HepG2 (cell line): ENCODE results near the gene ARID5B. TPM values are rescaled to one million over a fixed set of nuclear protein-coding genes. Genes with fewer than 3 reads are reported as not detected.
A peak's percentile ranks its signal among the peaks of the same experiment; 100 is the strongest.

ENCODE experiments used
- ATAC-seq: fragments of 200-7000 bp; cut with Tn5 transposase; 3 replicates; pipeline ENCODE4 v1.9.1; 2020; ENCODE audit warnings: mild to moderate bottlenecking, moderate library complexity
- BruUV-seq: library from RNA; stranded (reverse); fragments of 400-500 nt; replicated peaks from 2 replicates; lab custom pipeline; 2021; lab: Mats Ljungman, UMichigan
- CTCF ChIA-PET: fragments of 300-600 bp; formaldehyde crosslinking; extraction: SDS; loops from one replicate; lab custom pipeline; 2021; ENCODE audit warnings: low total read pairs, inconsistent platforms, low intra/inter-chr PET ratio; lab: Yijun Ruan, JAX
- POLR2A ChIA-PET: fragments of 350-600 bp; sonication (Branson Sonifier 250); formaldehyde crosslinking; loops from one replicate; lab custom pipeline; 2020; ENCODE audit warnings: antibody characterized with exemption, inconsistent platforms; lab: Yijun Ruan, JAX
- DNase-seq: peaks from one replicate; pipeline ENCODE4 v3.0.0-alpha.2; 2015; ENCODE audit warnings: low spot score
- FAIRE-seq: peaks from 3 replicates; lab custom pipeline; 2011; peaks lifted over from hg19 to GRCh38; lab: Jason Lieb, UNC
- H2AFZ ChIP-seq: one replicate; pipeline ENCODE4 v1.6.1; 2011; ENCODE audit warnings: low read length, inconsistent platforms
- H3K27ac ChIP-seq: fragments of 300-600 bp; 3 replicates; pipeline ENCODE4 v1.8.0; 2011; ENCODE audit warnings: mixed run types, mild to moderate bottlenecking, mixed read lengths, low read length, inconsistent platforms; ENCODE audit not compliant: insufficient read depth; ENCODE audit errors: extremely low read length
- H3K27me3 ChIP-seq, 2 experiments: fragments of 200-600 bp in 1 of 2; 2 replicates in 1 of 2; 3 replicates in 1 of 2; pipeline versions ENCODE4 v1.6.0 to v1.8.0; 2011; ENCODE audit warnings: low read length in 2 of 2, mild to moderate bottlenecking in 2 of 2, moderate library complexity in 2 of 2, inconsistent platforms in 1 of 2; ENCODE audit not compliant: insufficient read depth in 2 of 2, control insufficient read depth in 1 of 2
- H3K36me3 ChIP-seq, 2 experiments: fragments of 200-600 bp in 1 of 2; replicated peaks in 1 of 2; 2 replicates in 1 of 2; 3 replicates in 1 of 2; pipeline versions ENCODE4 v1.5.1 to v1.8.0; 2011; ENCODE audit warnings: low read length in 2 of 2, inconsistent platforms in 1 of 2; ENCODE audit not compliant: insufficient read depth in 2 of 2, control insufficient read depth in 1 of 2
- H3K4me1 ChIP-seq: 2 replicates; pipeline ENCODE4 v1.5.1; 2012; ENCODE audit warnings: low read length, inconsistent platforms; ENCODE audit not compliant: insufficient read depth
- H3K4me2 ChIP-seq: 2 replicates; pipeline ENCODE4 v1.6.0; 2011; ENCODE audit warnings: low read depth, low read length, inconsistent platforms
- H3K4me3 ChIP-seq, 3 experiments: fragments of 200-600 bp in 1 of 3; sonication (generic), shearing (Covaris generic) in 1 of 3; replicated peaks in 1 of 3; 2 replicates each; pipeline ENCODE4 v1.5.1; 2011 to 2016; ENCODE audit warnings: low read length in 3 of 3, inconsistent platforms in 2 of 3, low read depth in 2 of 3, mild to moderate bottlenecking in 2 of 3, control low read depth in 1 of 3, mixed read lengths in 1 of 3; ENCODE audit not compliant: insufficient read depth in 1 of 3
- H3K79me2 ChIP-seq: one replicate; pipeline ENCODE4 v1.6.1; 2011; ENCODE audit warnings: low read length, inconsistent platforms; ENCODE audit not compliant: insufficient read depth
- H3K9ac ChIP-seq: 2 replicates; pipeline ENCODE4 v1.6.0; 2011; ENCODE audit warnings: mild to moderate bottlenecking, low read depth, low read length, inconsistent platforms; ENCODE audit not compliant: insufficient read depth
- H3K9me3 ChIP-seq: 2 replicates; pipeline ENCODE4 v1.5.1; 2012; ENCODE audit warnings: mild to moderate bottlenecking, low read length
- H4K20me1 ChIP-seq: 2 replicates; pipeline ENCODE4 v1.6.0; 2011; ENCODE audit warnings: inconsistent platforms, mild to moderate bottlenecking, low read length, moderate library complexity; ENCODE audit not compliant: insufficient read depth
- BRD4 ChIP-seq: sonication (generic); formaldehyde crosslinking; IDR thresholded peaks from 2 replicates; pipeline ENCODE4 v1.4.0; 2020; ENCODE audit warnings: missing genetic modification reagents
- EED ChIP-seq: sonication (generic); formaldehyde crosslinking; IDR thresholded peaks from 2 replicates; pipeline ENCODE4 v1.5.0; 2020; ENCODE audit warnings: mild to moderate bottlenecking, missing genetic modification reagents
- ETV5 ChIP-seq: IDR thresholded peaks from 2 replicates; pipeline ENCODE4 v1.6.1; 2018; ENCODE audit warnings: missing biosample characterization, missing genetic modification reagents, inconsistent platforms, borderline replicate concordance
- GFI1 ChIP-seq: sonication (generic); formaldehyde crosslinking; IDR thresholded peaks from 2 replicates; pipeline ENCODE4 v1.5.0; 2020; ENCODE audit warnings: missing genetic modification reagents, mild to moderate bottlenecking, borderline replicate concordance
- PCBP1 ChIP-seq: fragments of 200-400 bp; formaldehyde crosslinking; IDR thresholded peaks from 2 replicates; pipeline ENCODE4 v1.6.1; 2017; ENCODE audit warnings: mild to moderate bottlenecking, low read depth, low read length, borderline replicate concordance
- ZKSCAN1 ChIP-seq: fragments of 150-350 bp; IDR thresholded peaks from 2 replicates; pipeline ENCODE4 v1.6.1; 2014; ENCODE audit warnings: low read length
- ZNF121 ChIP-seq: sonication (generic); formaldehyde crosslinking; IDR thresholded peaks from 2 replicates; pipeline ENCODE4 v1.5.0; 2020; ENCODE audit warnings: mild to moderate bottlenecking, missing genetic modification reagents
- WGBS: methylation state at CpG from one replicate; pipeline ENCODE4 v1.1.6; 2017; ENCODE audit warnings: low lambda C conversion rate; 5-methylcytosine and 5-hydroxymethylcytosine counted together
- in situ Hi-C: cut with HindIII; loops from 2 replicates; pipeline ENCODE4 v1.10.0; 2017; ENCODE audit warnings: low pct_unique_long_range_greater_than_20kb; ENCODE audit not compliant: extremely low pct_ligation_motif_present
- intact Hi-C: fragments of 100-400 bp; cut with micrococcal nuclease; formaldehyde crosslinking; loops from one replicate; pipeline ENCODE4 v1.10.0; 2022; ENCODE audit not compliant: unreplicated experiment
- polyA plus RNA-seq, 8 experiments: library from polyadenylated mRNA; depleted of rRNA in 3 of 8; stranded (reverse) in 7 of 8; unstranded in 1 of 8; fragments of >200 nt; fragmentation: Illumina TruSeq in 4 of 8; extraction: Trizol in 4 of 8; gene quantifications; 2 replicates each; pipeline versions ENCODE4 v1.2.1 to v1.2.3, GENCODE V29; 2011 to 2016; ENCODE audit warnings: low read depth in 4 of 8, missing spikeins in 1 of 8, mixed read lengths in 1 of 8; ENCODE audit not compliant: insufficient read depth in 1 of 8
- total RNA-seq, 5 experiments: library from RNA; depleted of rRNA; stranded (reverse); fragments of >200 nt; fragmentation: Illumina TruSeq; extraction: Trizol; gene quantifications; 2 replicates each; pipeline ENCODE4 v1.2.3, GENCODE V29; 2016; ENCODE audit warnings: low read depth in 1 of 5

ARID5B gene
- total and polyA plus RNA-seq, 2 of the 13 experiments (the other 11 are each of a cell fraction or from before 2014, with no cell fraction given), result 6.2 to 21.1 TPM

GRCh38 chr10:61950449-61951143 lies 49.1 kb downstream of the ARID5B start:
- no peak for ATAC-seq

DNA sequence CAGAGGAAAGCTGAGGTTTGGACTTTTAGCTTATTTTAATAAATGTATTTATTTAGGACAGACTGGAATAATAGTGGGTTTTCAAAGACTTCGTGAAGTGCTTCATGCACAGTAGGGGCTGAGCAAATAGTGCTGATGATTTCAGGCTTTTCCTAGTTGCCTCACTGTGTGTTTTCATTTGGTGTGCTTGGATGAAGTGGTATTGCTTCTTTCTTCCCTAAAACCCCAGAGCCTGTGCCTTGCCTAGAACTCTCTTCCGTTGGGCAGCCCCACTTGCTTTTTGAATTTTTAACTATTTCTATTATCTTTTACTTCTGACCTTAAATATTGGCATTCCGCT lies 49.6 kb downstream of the ARID5B start:
- H3K4me3 ChIP-seq, result no peak overlapping the region
- ATAC-seq, result no peak; the same call in 2 of the 3 replicates
- no peaks in the 10 kb centered on the region for H4K20me1 ChIP-seq
- no peak for DNase-seq
- H3K27ac ChIP-seq, result no peak overlapping the region
- in situ Hi-C loops (no loop called here), intact Hi-C loops (no loop called here)
- BruUV-seq, result no TSS peak
- ChIA-PET CTCF (no interaction called here), POLR2A (no interaction called here)
- no peak for TF ChIP-seq EED (CRISPR knock-in tag)
- TF ChIP-seq ZKSCAN1, result peak; percentile 65; the same call in 1 of the 2 replicates
- no peak for FAIRE-seq
- no peak overlapping the region for H2AFZ ChIP-seq
- no peak overlapping the region for H3K9ac ChIP-seq
- peaks cover 28% of the 10 kb centered on the region for H3K4me1 ChIP-seq
- H3K9me3 ChIP-seq, result no peaks in the 10 kb centered on the region
- no peak overlapping the region for H3K4me2 ChIP-seq
- H3K79me2 ChIP-seq, result no peaks in the 10 kb centered on the region
- 62% methylated on average over 3 of the region's 3 CpGs for WGBS
- peaks cover 7 to 25% of the 10 kb centered on the region in 2 experiments; a peak in 4 of 5 replicates for H3K36me3 ChIP-seq
- H3K27me3 ChIP-seq, result no peaks in the 10 kb centered on the region

More at GRCh38 chr10:61950449-61951143, 49.1 kb downstream of the ARID5B start:
- no peak overlapping the region for H3K27ac ChIP-seq
- no TSS peak for BruUV-seq
- intact Hi-C loops, result no loop called here
- H3K4me2 ChIP-seq, result no peak overlapping the region
- TF ChIP-seq BRD4 (CRISPR knock-in tag), result no peak
- TF ChIP-seq PCBP1, result no peak
- TF ChIP-seq GFI1 (CRISPR knock-in tag), result peak; percentile 27; the same call in 1 of the 2 replicates
- TF ChIP-seq ETV5 (CRISPR knock-in tag), result no peak
- TF ChIP-seq ZNF121, result peak; percentile 92
- POLR2A ChIA-PET, result interaction anchor here (1.3 kb wide), 1 partner anchor 14 kb away, joined by 4 read pairs; no protein-coding TSS in a partner anchor
- peaks cover 28% of the 10 kb centered on the region for H3K4me1 ChIP-seq
- in situ Hi-C loops, result no loop called here
- FAIRE-seq (peak; percentile 15), DNase-seq (peak; percentile 55)
- peaks cover 7 to 21% of the 10 kb centered on the region in 2 experiments; a peak in 4 of 5 replicates for H3K36me3 ChIP-seq
- no peaks in the 10 kb centered on the region for H3K79me2 ChIP-seq
- no peaks in the 10 kb centered on the region for H3K9me3 ChIP-seq
- no peak overlapping the region for H3K9ac ChIP-seq
- H2AFZ ChIP-seq, result no peak overlapping the region
- no peaks in the 10 kb centered on the region for H4K20me1 ChIP-seq
- no peak overlapping the region for H3K4me3 ChIP-seq
- no peaks in the 10 kb centered on the region for H3K27me3 ChIP-seq
- CTCF ChIA-PET, result no interaction called here
- WGBS, result 0% methylated on average over 1 of the region's 2 CpGs
